NCI-H748 treated with DMSO at 0.1 percent for 48 hours (cell line): ENCODE results near the gene SH3YL1.

Experiments used
- DNase-seq: peaks from one replicate; lab custom pipeline; 2025; lab: John Stamatoyannopoulos, UW

The SH3YL1 gene

GRCh38 chr2:263774-264492 lies at the start of gene SH3YL1:
Gene SH3YL1 (minus strand): TSS chr2:264032. CDS start chr2:263984, 48 bp downstream.
- DNase-seq = no peak

- DNase-seq = no peak
Observed at GRCh38 chr2:310994-311393, 47.2 kb upstream of the SH3YL1 start.

GRCh38 chr2:309954-310510 lies 46.2 kb upstream of the SH3YL1 start:
- DNase-seq = no peak

GRCh38 chr2:309148-309953 lies 45.5 kb upstream of the SH3YL1 start:
- DNase-seq = no peak

- no peak for DNase-seq
Observed at GRCh38 chr2:305366-305765, 41.5 kb upstream of the SH3YL1 start.

- DNase-seq = no peak
Observed at GRCh38 chr2:296354-296753, 32.5 kb upstream of the SH3YL1 start.

GRCh38 chr2:295090-295489 lies 31.3 kb upstream of the SH3YL1 start:
- no peak for DNase-seq

GRCh38 chr2:290090-290722 lies 26.4 kb upstream of the SH3YL1 start:
- peak; percentile 45 for DNase-seq

- no peak for DNase-seq
Observed at GRCh38 chr2:289362-290089, 25.7 kb upstream of the SH3YL1 start.

GRCh38 chr2:288758-289361 lies 25.0 kb upstream of the SH3YL1 start:
- DNase-seq = no peak

GRCh38 chr2:287911-288757 lies 24.3 kb upstream of the SH3YL1 start, which contains the start of gene ALKAL2:
Gene ALKAL2 (minus strand): TSS chr2:288091. CDS start chr2:287835, 256 bp downstream.
- no peak for DNase-seq

- peak; percentile 9 for DNase-seq
Observed at GRCh38 chr2:287471-287885, 23.6 kb upstream of the SH3YL1 start.

GRCh38 chr2:286774-287392 lies 23.1 kb upstream of the SH3YL1 start:
- DNase-seq = no peak

- DNase-seq = no peak
Observed at GRCh38 chr2:286035-286434, 22.2 kb upstream of the SH3YL1 start.

- no peak for DNase-seq
Observed at GRCh38 chr2:285531-285930, 21.7 kb upstream of the SH3YL1 start.

- DNase-seq = no peak
Observed at GRCh38 chr2:284896-285492, 21.2 kb upstream of the SH3YL1 start.

GRCh38 chr2:283996-284794 lies 20.4 kb upstream of the SH3YL1 start:
- DNase-seq = no peak

GRCh38 chr2:282371-283263 lies 18.8 kb upstream of the SH3YL1 start:
- DNase-seq = no peak
